ENCODE data around the gene PRKRA. TPM values are rescaled to one million over a fixed set of nuclear protein-coding genes. Genes with fewer than 3 reads are reported as not detected.

Gene PRKRA
- total RNA-seq, 2 experiments from 2014 or later: 37.4 to 38.2 TPM

DNA sequence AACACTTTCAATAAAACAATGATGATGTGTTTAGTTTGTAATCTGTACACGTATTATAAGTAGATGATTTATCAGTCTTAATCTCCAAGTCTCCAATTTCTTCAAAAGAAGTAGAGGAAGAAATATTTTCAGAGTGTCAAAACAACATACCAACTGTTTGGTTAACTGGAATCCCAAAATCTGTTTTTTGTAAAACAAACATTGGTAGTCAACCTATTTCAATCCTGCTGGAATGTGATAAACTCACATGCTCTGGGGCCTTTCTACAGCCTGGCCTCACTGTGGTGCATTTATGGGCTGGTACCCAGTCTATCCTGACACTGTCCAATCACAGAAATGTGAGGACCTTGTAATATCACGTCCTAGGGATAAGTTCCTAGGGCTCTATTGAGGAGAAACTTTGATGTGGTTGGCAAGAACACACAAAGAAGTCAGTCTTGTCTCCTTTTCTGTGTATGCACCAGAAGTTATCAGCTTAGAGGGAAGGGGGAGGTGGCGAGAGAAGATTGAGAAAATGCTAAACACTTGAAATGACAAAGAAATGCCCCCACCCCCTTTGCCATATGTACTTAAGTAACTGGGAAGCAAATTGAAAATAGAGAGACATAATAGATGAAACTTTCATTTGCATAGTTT is 47.2 kb downstream of the PRKRA start:
- H3K27ac Mint-ChIP-seq: peak overlapping the region; percentile 43
- ChIA-PET CTCF (interaction anchor here (0.6 to 4.1 kb wide), 6 partner anchors 9 to 128 kb away, joined by 3 to 45 read pairs (median 6); no protein-coding TSS in a partner anchor), POLR2A (interaction anchor here (3.0 kb wide), 1 partner anchor 10 kb away, joined by 14 read pairs; no protein-coding TSS in a partner anchor)
- H3K27me3 Mint-ChIP-seq: peaks cover 7% of the 10 kb centered on the region
- no peak overlapping the region for H3K4me3 Mint-ChIP-seq
- no peak for DNase-seq
- no peaks in the 10 kb centered on the region for H3K36me3 Mint-ChIP-seq (ENCODE audit: low read depth)
- no peaks in the 10 kb centered on the region for H3K9me3 Mint-ChIP-seq
- peaks cover 25% of the 10 kb centered on the region for H3K4me1 Mint-ChIP-seq

DNA sequence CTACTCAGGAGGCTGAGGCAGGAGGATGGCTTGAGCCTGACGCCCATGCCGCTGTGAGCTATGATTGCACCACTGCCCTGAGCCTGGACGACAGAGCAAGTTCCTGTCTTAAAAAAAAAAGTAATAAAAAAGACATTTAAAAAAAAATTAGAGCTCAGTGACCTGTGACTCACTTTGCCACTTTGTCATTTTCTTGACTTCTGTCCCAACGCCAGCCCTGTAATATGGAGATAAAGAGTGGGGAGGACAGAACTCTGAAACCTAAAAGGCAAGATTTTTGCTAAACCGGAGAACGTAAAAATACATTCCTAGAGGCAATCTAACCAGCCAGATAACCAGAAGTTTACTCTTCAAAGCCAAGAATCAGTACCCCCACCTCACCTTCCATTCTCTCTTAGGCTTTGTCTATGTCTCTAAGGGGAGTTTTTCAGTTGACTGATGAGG is 49.0 kb downstream of the PRKRA start:
- POLR2A ChIA-PET: no interaction called here

GRCh38 chr2:178397002-178397605 is 53.9 kb downstream of the PRKRA start:
- Mint-ChIP-seq H3K4me3 (no peak overlapping the region), H3K27ac (no peak overlapping the region), H3K9me3 (no peaks in the 10 kb centered on the region), H3K4me1 (peaks cover 7% of the 10 kb centered on the region), H3K36me3 (ENCODE audit: low read depth) (no peaks in the 10 kb centered on the region), H3K27me3 (peaks cover 25% of the 10 kb centered on the region)
- POLR2A ChIA-PET: no interaction called here
- CTCF ChIA-PET: interaction anchor here (0.7 to 5.9 kb wide), 4 partner anchors 17 to 54 kb away, joined by 3 to 52 read pairs (median 4); partner anchors contain the start of genes PJVK and PRKRA
- DNase-seq: peak; percentile 15

More for the DNA sequence above, 49.0 kb downstream of the PRKRA start:
- DNase-seq: no peak
- CTCF ChIA-PET: interaction anchor here (0.9 to 1.4 kb wide), 3 partner anchors 11 to 14 kb away, joined by 3 to 9 read pairs (median 3); no protein-coding TSS in a partner anchor
- H3K27me3 Mint-ChIP-seq: peaks cover 7% of the 10 kb centered on the region
- peaks cover 27% of the 10 kb centered on the region for H3K4me1 Mint-ChIP-seq
- H3K4me3 Mint-ChIP-seq: no peak overlapping the region
- H3K36me3 Mint-ChIP-seq (ENCODE audit: low read depth): no peaks in the 10 kb centered on the region
- no peak overlapping the region for H3K27ac Mint-ChIP-seq
- H3K9me3 Mint-ChIP-seq: no peaks in the 10 kb centered on the region

GRCh38 chr2:178395941-178396570 is 54.9 kb downstream of the PRKRA start:
- ChIA-PET CTCF (interaction anchor here (0.6 to 5.9 kb wide), 5 partner anchors 8 to 322 kb away, joined by 3 to 52 read pairs (median 5); no protein-coding TSS in a partner anchor), POLR2A (no interaction called here)
- Mint-ChIP-seq H3K9me3 (no peaks in the 10 kb centered on the region), H3K27me3 (peaks cover 20% of the 10 kb centered on the region), H3K36me3 (ENCODE audit: low read depth) (no peaks in the 10 kb centered on the region), H3K4me3 (no peak overlapping the region), H3K4me1 (peaks cover 4% of the 10 kb centered on the region), H3K27ac (no peak overlapping the region)
- no peak for DNase-seq

DNA sequence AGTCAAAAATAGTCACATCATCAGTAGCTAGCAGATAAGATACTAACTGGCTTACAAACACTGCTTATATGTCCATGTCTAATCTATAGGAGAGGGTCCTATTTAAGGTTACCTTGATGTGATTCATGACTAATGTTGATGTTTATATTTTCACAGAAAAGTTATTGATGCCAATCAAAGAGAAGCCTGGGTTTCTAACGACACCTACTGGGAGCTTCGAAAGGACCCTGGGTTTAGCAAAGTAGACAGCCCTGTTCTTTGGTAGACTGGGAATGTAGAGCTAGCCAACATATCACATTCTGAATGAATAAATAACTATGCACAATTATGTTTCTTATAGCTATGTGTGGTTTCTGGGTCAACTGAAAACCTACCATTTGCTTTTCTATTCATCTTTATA is 55.7 kb downstream of the PRKRA start:
- Mint-ChIP-seq H3K4me1 (peaks cover 4% of the 10 kb centered on the region), H3K4me3 (no peak overlapping the region), H3K36me3 (ENCODE audit: low read depth) (no peaks in the 10 kb centered on the region), H3K27me3 (peaks cover 20% of the 10 kb centered on the region), H3K27ac (no peak overlapping the region), H3K9me3 (no peaks in the 10 kb centered on the region)
- POLR2A ChIA-PET: no interaction called here
- DNase-seq: no peak
- CTCF ChIA-PET: interaction anchor here (0.9 to 5.9 kb wide), 6 partner anchors 9 to 34 kb away, joined by 3 to 52 read pairs (median 6); no protein-coding TSS in a partner anchor

- H3K36me3 Mint-ChIP-seq (ENCODE audit: low read depth): no peaks in the 10 kb centered on the region
- ChIA-PET CTCF (interaction anchor here (0.9 to 5.9 kb wide), 6 partner anchors 8 to 34 kb away, joined by 3 to 52 read pairs (median 6); no protein-coding TSS in a partner anchor), POLR2A (no interaction called here)
- no peak overlapping the region for H3K27ac Mint-ChIP-seq
- H3K27me3 Mint-ChIP-seq: peaks cover 20% of the 10 kb centered on the region
- H3K4me3 Mint-ChIP-seq: no peak overlapping the region
- no peaks in the 10 kb centered on the region for H3K9me3 Mint-ChIP-seq
- H3K4me1 Mint-ChIP-seq: peaks cover 4% of the 10 kb centered on the region
- DNase-seq: no peak
These were observed 56.1 kb downstream of the PRKRA start for GRCh38 chr2:178394859-178395258.

DNA sequence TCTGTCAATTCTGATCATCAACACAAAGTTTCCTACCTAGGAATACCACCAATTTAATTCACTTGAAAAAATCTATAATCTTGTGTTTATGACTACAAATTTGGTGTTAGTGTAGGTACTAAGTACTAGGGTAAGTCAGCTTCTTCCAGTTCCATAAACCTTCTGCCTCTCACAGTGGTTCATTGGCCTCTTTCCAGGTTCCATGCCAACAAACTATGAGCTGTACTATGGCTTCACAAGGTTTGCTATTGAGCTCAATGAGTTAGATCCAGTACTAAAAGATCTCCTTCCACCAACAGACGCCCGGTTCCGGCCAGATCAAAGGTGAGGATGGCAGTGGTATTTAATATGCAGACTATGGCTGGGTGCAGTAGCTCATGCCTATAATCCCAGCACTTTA is 58.8 kb downstream of the PRKRA start:
- Mint-ChIP-seq H3K4me3 (no peak overlapping the region), H3K9me3 (no peaks in the 10 kb centered on the region), H3K27me3 (peaks cover 20% of the 10 kb centered on the region), H3K27ac (no peak overlapping the region), H3K4me1 (peaks cover 7% of the 10 kb centered on the region), H3K36me3 (ENCODE audit: low read depth) (peaks cover 2% of the 10 kb centered on the region)
- CTCF ChIA-PET: interaction anchor here (1.0 to 1.4 kb wide), 3 partner anchors 22 to 27 kb away, joined by 3 to 7 read pairs (median 6); no protein-coding TSS in a partner anchor
- DNase-seq: no peak
- POLR2A ChIA-PET: no interaction called here

GRCh38 chr2:178391701-178392100 is 59.3 kb downstream of the PRKRA start:
- peaks cover 4% of the 10 kb centered on the region for H3K36me3 Mint-ChIP-seq (ENCODE audit: low read depth)
- H3K4me3 Mint-ChIP-seq: no peak overlapping the region
- ChIA-PET CTCF (interaction anchor here (1.0 to 1.1 kb wide), 2 partner anchors 23 to 28 kb away, joined by 3 to 7 read pairs; no protein-coding TSS in a partner anchor), POLR2A (no interaction called here)
- H3K9me3 Mint-ChIP-seq: no peaks in the 10 kb centered on the region
- H3K27me3 Mint-ChIP-seq: peaks cover 20% of the 10 kb centered on the region
- H3K27ac Mint-ChIP-seq: no peak overlapping the region
- peaks cover 10% of the 10 kb centered on the region for H3K4me1 Mint-ChIP-seq
- DNase-seq: no peak

- ChIA-PET POLR2A (no interaction called here), CTCF (no interaction called here)
- Mint-ChIP-seq H3K27me3 (peaks cover 10% of the 10 kb centered on the region), H3K9me3 (no peaks in the 10 kb centered on the region), H3K36me3 (ENCODE audit: low read depth) (peaks cover 4% of the 10 kb centered on the region), H3K4me1 (peaks cover 11% of the 10 kb centered on the region), H3K27ac (no peak overlapping the region), H3K4me3 (no peak overlapping the region)
- DNase-seq: no peak
These were observed 62.7 kb downstream of the PRKRA start for GRCh38 chr2:178388287-178388686.

- ChIA-PET CTCF (interaction anchor here (1.0 to 1.1 kb wide), 2 partner anchors 8 to 13 kb away, joined by 3 read pairs; no protein-coding TSS in a partner anchor), POLR2A (no interaction called here)
- peaks cover 4% of the 10 kb centered on the region for H3K36me3 Mint-ChIP-seq (ENCODE audit: low read depth)
- H3K4me3 Mint-ChIP-seq: no peak overlapping the region
- no peaks in the 10 kb centered on the region for H3K9me3 Mint-ChIP-seq
- peaks cover 11% of the 10 kb centered on the region for H3K4me1 Mint-ChIP-seq
- H3K27ac Mint-ChIP-seq: peak overlapping the region; percentile 71
- H3K27me3 Mint-ChIP-seq: peaks cover 2% of the 10 kb centered on the region
- DNase-seq: peak; percentile 25
These were observed 63.9 kb downstream of the PRKRA start for GRCh38 chr2:178386986-178387597.

DNA sequence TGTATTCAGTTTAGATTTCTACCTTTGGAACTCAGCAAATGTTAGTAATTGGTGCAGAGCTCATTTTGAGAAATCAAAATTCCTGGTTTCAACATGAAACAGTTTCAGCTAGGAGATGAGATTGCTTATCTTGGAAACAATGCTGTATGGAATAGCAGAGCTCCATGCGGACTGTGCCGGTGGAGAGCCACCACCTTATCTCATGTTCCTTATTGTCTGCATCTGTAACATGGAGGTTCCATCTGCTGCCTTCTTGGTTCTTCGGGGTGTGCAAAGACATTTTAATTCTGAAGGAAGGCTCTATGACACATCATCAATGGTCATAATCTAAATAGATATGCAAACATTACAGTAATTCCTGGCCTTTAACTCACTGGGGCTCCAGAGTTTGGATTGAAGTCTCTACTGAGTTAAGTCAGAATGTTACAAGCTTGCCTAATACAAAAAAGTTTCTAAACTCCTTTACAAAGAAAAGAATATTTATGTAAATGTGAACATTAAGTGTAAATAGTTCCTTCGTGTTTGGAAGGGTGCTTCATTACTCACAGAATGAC is 65.3 kb downstream of the PRKRA start:
- no peak overlapping the region for H3K4me3 Mint-ChIP-seq
- no peak overlapping the region for H3K27ac Mint-ChIP-seq
- DNase-seq: no peak
- H3K36me3 Mint-ChIP-seq (ENCODE audit: low read depth): peaks cover 4% of the 10 kb centered on the region
- ChIA-PET CTCF (interaction anchor here (0.6 kb wide), 1 partner anchor 89 kb away, joined by 3 read pairs; no protein-coding TSS in a partner anchor), POLR2A (no interaction called here)
- H3K9me3 Mint-ChIP-seq: no peaks in the 10 kb centered on the region
- peaks cover 13% of the 10 kb centered on the region for H3K4me1 Mint-ChIP-seq
- no peaks in the 10 kb centered on the region for H3K27me3 Mint-ChIP-seq

DNA sequence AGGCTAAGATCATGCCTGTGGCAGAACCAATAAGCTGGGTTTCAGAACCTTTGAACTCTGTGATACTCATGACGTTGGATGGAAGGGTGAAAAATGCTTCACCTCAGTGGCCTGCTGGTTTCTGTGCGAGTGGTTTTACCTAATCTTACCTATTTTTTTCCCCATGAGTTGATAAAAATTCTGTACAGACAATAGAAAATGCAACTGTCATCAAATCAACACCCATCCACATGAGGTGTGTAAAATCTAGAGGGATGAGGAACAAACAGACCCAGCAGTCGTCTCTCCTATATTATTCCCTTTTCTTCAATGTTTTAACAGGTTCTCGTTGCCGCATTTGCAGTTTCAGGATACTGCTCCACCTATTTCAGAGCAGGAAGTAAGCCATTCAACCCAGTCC is 67.3 kb downstream of the PRKRA start:
- H3K4me1 Mint-ChIP-seq: peaks cover 13% of the 10 kb centered on the region
- H3K27me3 Mint-ChIP-seq: peaks cover 4% of the 10 kb centered on the region
- ChIA-PET CTCF (interaction anchor here (1.8 to 2.9 kb wide), 2 partner anchors 11 to 31 kb away, joined by 5 to 8 read pairs; no protein-coding TSS in a partner anchor), POLR2A (no interaction called here)
- no peaks in the 10 kb centered on the region for H3K9me3 Mint-ChIP-seq
- no peak for DNase-seq
- H3K27ac Mint-ChIP-seq: no peak overlapping the region
- peaks cover 4% of the 10 kb centered on the region for H3K36me3 Mint-ChIP-seq (ENCODE audit: low read depth)
- H3K4me3 Mint-ChIP-seq: no peak overlapping the region

All from activated CD4-positive, alpha-beta T cell treated with anti-CD3 and anti-CD28 coated beads, Interleukin-2, amount 10 ng/mL, durations not matched to agents 7 days and 5 days (primary cell).